Adrenal gland (tissue), 12 donors: Measurements from ENCODE around the gene CDC42EP4. TPM values are rescaled to one million over a fixed set of nuclear protein-coding genes. Genes with fewer than 3 reads are reported as not detected.

Experiments used
- DNase-seq, 7 donors: peaks; one replicate each; pipeline ENCODE4 v3.0.0-alpha.2; 2019 to 2020
- H3K27ac ChIP-seq, 5 donors: fragments of 200-600 bp; sonication (generic) in 4 of 5; 1 replicate in 3 of 5; 2 replicates in 2 of 5; pipeline versions ENCODE4 v1.5.1 to v1.8.0; 2016 to 2020; ENCODE audit warnings: mild to moderate bottlenecking in 1 of 5
- H3K27me3 ChIP-seq: fragments of 200-600 bp; 2 replicates; pipeline ENCODE4 v1.8.0; 2021
- H3K36me3 ChIP-seq, 2 donors: fragments of 200-600 bp; replicated peaks in 1 of 2; 1 replicate in 1 of 2; 2 replicates in 1 of 2; pipeline versions ENCODE4 v1.5.1 to v1.8.0; 2018 to 2022
- H3K4me1 ChIP-seq, 2 donors: fragments of 200-600 bp; replicated peaks in 1 of 2; 1 replicate in 1 of 2; 2 replicates in 1 of 2; pipeline versions ENCODE4 v1.5.1 to v1.8.0; 2018 to 2021
- H3K4me3 ChIP-seq, 4 donors: fragments of 200-600 bp; sonication (generic) in 3 of 4; one replicate each; pipeline ENCODE4 v1.5.1; 2016 to 2018
- H3K9me3 ChIP-seq, 3 donors: fragments of 200-600 bp; sonication (generic) in 1 of 3; replicated peaks in 1 of 3; 1 replicate in 2 of 3; 2 replicates in 1 of 3; pipeline versions ENCODE4 v1.5.1 to v1.8.0; 2016 to 2021
- POLR2A ChIP-seq, 2 donors: fragments of 450-650 bp; IDR thresholded peaks; one replicate each; pipeline ENCODE4 v1.6.1; 2017; ENCODE audit warnings: antibody characterized with exemption in 2 of 2, mild to moderate bottlenecking in 2 of 2, moderate library complexity in 1 of 2
- WGBS, 4 donors: extraction: QIAGEN DNeasy Blood & Tissue Kit in 2 of 4; methylation state at CpG; one replicate each; pipeline versions ENCODE4 v1.1.5 to v1.1.7; 2013 to 2017; 5-methylcytosine and 5-hydroxymethylcytosine counted together
- intact Hi-C, 2 donors: fragments of 100-400 bp; cut with DNase I; formaldehyde crosslinking; loops; one replicate each; pipeline versions ENCODE4 v1.14.1 to v1.15.0; 2022 to 2023
- polyA plus RNA-seq, 3 donors: library from polyadenylated mRNA; stranded (reverse); fragments of 200-250 nt in 2 of 3; fragments of 350-450 nt in 1 of 3; fragmentation: Illumina TruSeq in 1 of 3; extraction: RNeasy Lipid Tissue Mini Kit (QIAGEN cat#74804) in 1 of 3; gene quantifications; one replicate each; pipeline ENCODE4 v1.2.3, GENCODE V29; 2013 to 2014
- total RNA-seq, 9 donors: library from RNA; depleted of rRNA in 4 of 9; stranded (reverse); fragments of >200 nt in 4 of 9; fragments of 120-200 nt in 1 of 9; fragmentation: NEBNext Ultra II Directional in 1 of 9; extraction: Animal tissue kit (Norgen Biotek cat#: 25700) in 1 of 9; gene quantifications; one replicate each; pipeline versions ENCODE4 v1.1.0 to v1.2.4, GENCODE V29; 2013 to 2023
- TF ChIP-seq, protein P1 (sequence below), 6 experiments: fragments of 450-650 bp in 4 of 6; fragments of 200-600 bp in 2 of 6; sonication (generic) in 1 of 6; IDR thresholded peaks; 1 replicate in 5 of 6; 2 replicates in 1 of 6; pipeline versions ENCODE4 v1.5.1 to v1.8.0; 2016 to 2021; ENCODE audit warnings: antibody characterized with exemption in 6 of 6, mild to moderate bottlenecking in 2 of 6, moderate library complexity in 1 of 6
- donor health status: healthy with polysubstance abuse.
- donor health status: Bipolar disorder and iron deficiency.
- donor health status: DM: yes; HTN: yes; CAD: no.
- donor health status: DM: no; HTN: no; CAD: no.
- donor health status: DM: no; HTN: no; CAD: no.
- donor health status: DM: yes; HTN: yes; CAD: no.

CDC42EP4 gene
- total and polyA plus RNA-seq, 12 donors = 24.4 to 172 (median 96.5) TPM

GRCh38 chr17:73291260-73291801, 20.5 kb downstream of the CDC42EP4 start:
- intact Hi-C loops = no loop called here
- Histone ChIP-seq H3K36me3 (peaks cover 0 to under 1% of the 10 kb centered on the region in 2 donors), H3K4me3 (peak overlapping the region in 1 of 4 donors; percentile 11), H3K4me1 (peaks cover 65 to 91% of the 10 kb centered on the region in 2 donors), H3K27ac (peak overlapping the region; percentile 88 to 96 (median 89)), H3K27me3 (no peaks in the 10 kb centered on the region), H3K9me3 (no peaks in the 10 kb centered on the region)
- peak; percentile 66 to 86 (median 83) for DNase-seq
- no peak for TF ChIP-seq POLR2A (IDR thresholded peaks at IDR 0.05)
- TF ChIP-seq, protein P1, sequence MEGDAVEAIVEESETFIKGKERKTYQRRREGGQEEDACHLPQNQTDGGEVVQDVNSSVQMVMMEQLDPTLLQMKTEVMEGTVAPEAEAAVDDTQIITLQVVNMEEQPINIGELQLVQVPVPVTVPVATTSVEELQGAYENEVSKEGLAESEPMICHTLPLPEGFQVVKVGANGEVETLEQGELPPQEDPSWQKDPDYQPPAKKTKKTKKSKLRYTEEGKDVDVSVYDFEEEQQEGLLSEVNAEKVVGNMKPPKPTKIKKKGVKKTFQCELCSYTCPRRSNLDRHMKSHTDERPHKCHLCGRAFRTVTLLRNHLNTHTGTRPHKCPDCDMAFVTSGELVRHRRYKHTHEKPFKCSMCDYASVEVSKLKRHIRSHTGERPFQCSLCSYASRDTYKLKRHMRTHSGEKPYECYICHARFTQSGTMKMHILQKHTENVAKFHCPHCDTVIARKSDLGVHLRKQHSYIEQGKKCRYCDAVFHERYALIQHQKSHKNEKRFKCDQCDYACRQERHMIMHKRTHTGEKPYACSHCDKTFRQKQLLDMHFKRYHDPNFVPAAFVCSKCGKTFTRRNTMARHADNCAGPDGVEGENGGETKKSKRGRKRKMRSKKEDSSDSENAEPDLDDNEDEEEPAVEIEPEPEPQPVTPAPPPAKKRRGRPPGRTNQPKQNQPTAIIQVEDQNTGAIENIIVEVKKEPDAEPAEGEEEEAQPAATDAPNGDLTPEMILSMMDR (IDR thresholded peaks at IDR 0.05) = no peak
- WGBS, 4 donors = 32 to 63% (median 35%) methylated on average over 4 to 8 of the region's 8 CpGs

GRCh38 chr17:73290399-73291259, 21.2 kb downstream of the CDC42EP4 start:
- intact Hi-C loops = no loop called here
- peak overlapping the region; percentile 88 to 96 (median 89) for H3K27ac ChIP-seq

GRCh38 chr17:73289549-73290254, 22.1 kb downstream of the CDC42EP4 start:
- TF ChIP-seq, protein P1 (IDR thresholded peaks at IDR 0.05) = no peak
- no peak for TF ChIP-seq POLR2A (IDR thresholded peaks at IDR 0.05)
- Histone ChIP-seq H3K4me1 (peaks cover 69 to 100% of the 10 kb centered on the region in 2 donors), H3K9me3 (no peaks in the 10 kb centered on the region), H3K36me3 (peaks cover 0 to 16% of the 10 kb centered on the region in 2 donors), H3K4me3 (no peak overlapping the region), H3K27ac (peak overlapping the region; percentile 47 to 96 (median 88)), H3K27me3 (no peaks in the 10 kb centered on the region)
- intact Hi-C loops = no loop called here
- no peak for DNase-seq
- WGBS, 4 donors = 45 to 56% (median 53%) methylated on average over 7 of the region's 7 CpGs

More at GRCh38 chr17:73290399-73291259, 21.2 kb downstream of the CDC42EP4 start:
- H3K4me1 ChIP-seq = peaks cover 69 to 98% of the 10 kb centered on the region in 2 donors
- no peaks in the 10 kb centered on the region for H3K9me3 ChIP-seq
- H3K36me3 ChIP-seq = peaks cover 0 to 7% of the 10 kb centered on the region in 2 donors
- WGBS, 4 donors = 70 to 81% (median 77%) methylated on average over 11 to 16 of the region's 16 CpGs
- DNase-seq = no peak
- TF ChIP-seq POLR2A (IDR thresholded peaks at IDR 0.05) = no peak
- no peaks in the 10 kb centered on the region for H3K27me3 ChIP-seq
- H3K4me3 ChIP-seq = no peak overlapping the region

GRCh38 chr17:73288534-73289302, 23.1 kb downstream of the CDC42EP4 start:
- TF ChIP-seq, protein P1 (IDR thresholded peaks at IDR 0.05) = no peak
- peak in 1 of 2 donors; percentile 28 for TF ChIP-seq POLR2A (IDR thresholded peaks at IDR 0.05)
- Histone ChIP-seq H3K4me1 (peaks cover 62 to 100% of the 10 kb centered on the region in 2 donors), H3K36me3 (peaks cover 0 to 26% of the 10 kb centered on the region in 2 donors), H3K9me3 (no peaks in the 10 kb centered on the region), H3K27ac (peak overlapping the region; percentile 47 to 96 (median 84)), H3K27me3 (no peaks in the 10 kb centered on the region), H3K4me3 (no peak overlapping the region)
- peak; percentile 84 to 94 (median 90) for DNase-seq
- 34 to 41% (median 37%) methylated on average over 18 to 19 of the region's 19 CpGs for WGBS, 4 donors
- intact Hi-C loops = no loop called here
